ENCODE measurements around the gene KCTD2. TPM values are rescaled to one million over a fixed set of nuclear protein-coding genes. Genes with fewer than 3 reads are reported as not detected.
A peak's percentile ranks its signal among the peaks of the same experiment; 100 is the strongest.

Gene KCTD2
- total and polyA plus RNA-seq, 9 of the 15 experiments (the other 6 are each of a cell fraction or from before 2014, with no cell fraction given): 1.7 to 32.9 (median 15.8) TPM

GRCh38 chr17:75074532-75074931 is 27.5 kb downstream of the KCTD2 start (continued):
- no peak for TF ChIP-seq FOXM1 (IDR thresholded peaks at IDR 0.05; ENCODE audit: low read depth)
- no peak for TF ChIP-seq FOXM1 (CRISPR knock-in tag; IDR thresholded peaks at IDR 0.05; ENCODE audit: low read depth)
- no peak for TF ChIP-seq JUNB (CRISPR knock-in tag; conservative IDR thresholded peaks at IDR 0.05)
- peak; percentile 76 for TF ChIP-seq PKNOX1 (IDR thresholded peaks at IDR 0.05)
- TF ChIP-seq SMAD4 (CRISPR knock-in tag; conservative IDR thresholded peaks at IDR 0.05): peak; percentile 75
- TF ChIP-seq SNAPC5 (CRISPR knock-in tag; IDR thresholded peaks at IDR 0.05): no peak
- TF ChIP-seq TGIF2 (CRISPR knock-in tag; IDR thresholded peaks at IDR 0.05): no peak
- no peak for TF ChIP-seq HNRNPLL (IDR thresholded peaks at IDR 0.05; ENCODE audit: low read depth, low read length, poor library complexity, severe bottlenecking)
- no peak for TF ChIP-seq SMARCA4 (IDR thresholded peaks at IDR 0.05)
- no peak for TF ChIP-seq CBX8 (IDR thresholded peaks at IDR 0.05; ENCODE audit: borderline replicate concordance, extremely low read depth, low read depth, low read length, poor library complexity, severe bottlenecking)
- TF ChIP-seq KAT7 (CRISPR knock-in tag; IDR thresholded peaks at IDR 0.05; ENCODE audit: borderline replicate concordance): no peak
- no peak for TF ChIP-seq BRF1 (IDR thresholded peaks at IDR 0.05; ENCODE audit: borderline replicate concordance, extremely low read depth, insufficient read length)
- peak; percentile 53 for TF ChIP-seq CBFA2T3 (IDR thresholded peaks at IDR 0.05)
- TF ChIP-seq NFE2 (IDR thresholded peaks at IDR 0.05; ENCODE audit: low read depth): no peak
- no peak for TF ChIP-seq KDM2B (CRISPR knock-in tag; IDR thresholded peaks at IDR 0.05)
- TF ChIP-seq IRF2 (CRISPR knock-in tag; IDR thresholded peaks at IDR 0.05): no peak
- 0 out of 2 replicates have a peak, but pooled peaks have one; percentile 27 for TF ChIP-seq DPF2 (IDR thresholded peaks at IDR 0.05)
- TF ChIP-seq HINFP (tag; conservative IDR thresholded peaks at IDR 0.05; ENCODE audit: low read depth): no peak
- peak; percentile 23; the same call in 1 of the 2 replicates for TF ChIP-seq CXXC5 (CRISPR knock-in tag; IDR thresholded peaks at IDR 0.05)
- TF ChIP-seq ZNF639 (CRISPR knock-in tag; conservative IDR thresholded peaks at IDR 0.05 in 1 of 2, IDR thresholded peaks at IDR 0.05 in 1 of 2): no peak
- no peak for TF ChIP-seq ATF2 (CRISPR knock-in tag; IDR thresholded peaks at IDR 0.05)
- TF ChIP-seq ZNF511 (CRISPR knock-in tag; IDR thresholded peaks at IDR 0.05): no peak
